SK-N-MC (cell line): ENCODE results near the gene KCNJ1.

Source experiments
- EZH2 ChIP-seq: fragments of 200-600 bp; sonication (generic); IDR thresholded peaks from one replicate; pipeline ENCODE4 v1.6.1; 2017; ENCODE audit warnings: antibody characterized with exemption
- POLR2AphosphoS5 ChIP-seq: IDR thresholded peaks from 2 replicates; pipeline ENCODE4 v1.6.1; 2012; ENCODE audit warnings: mild to moderate bottlenecking, low read depth, low read length, borderline replicate concordance

DNA sequence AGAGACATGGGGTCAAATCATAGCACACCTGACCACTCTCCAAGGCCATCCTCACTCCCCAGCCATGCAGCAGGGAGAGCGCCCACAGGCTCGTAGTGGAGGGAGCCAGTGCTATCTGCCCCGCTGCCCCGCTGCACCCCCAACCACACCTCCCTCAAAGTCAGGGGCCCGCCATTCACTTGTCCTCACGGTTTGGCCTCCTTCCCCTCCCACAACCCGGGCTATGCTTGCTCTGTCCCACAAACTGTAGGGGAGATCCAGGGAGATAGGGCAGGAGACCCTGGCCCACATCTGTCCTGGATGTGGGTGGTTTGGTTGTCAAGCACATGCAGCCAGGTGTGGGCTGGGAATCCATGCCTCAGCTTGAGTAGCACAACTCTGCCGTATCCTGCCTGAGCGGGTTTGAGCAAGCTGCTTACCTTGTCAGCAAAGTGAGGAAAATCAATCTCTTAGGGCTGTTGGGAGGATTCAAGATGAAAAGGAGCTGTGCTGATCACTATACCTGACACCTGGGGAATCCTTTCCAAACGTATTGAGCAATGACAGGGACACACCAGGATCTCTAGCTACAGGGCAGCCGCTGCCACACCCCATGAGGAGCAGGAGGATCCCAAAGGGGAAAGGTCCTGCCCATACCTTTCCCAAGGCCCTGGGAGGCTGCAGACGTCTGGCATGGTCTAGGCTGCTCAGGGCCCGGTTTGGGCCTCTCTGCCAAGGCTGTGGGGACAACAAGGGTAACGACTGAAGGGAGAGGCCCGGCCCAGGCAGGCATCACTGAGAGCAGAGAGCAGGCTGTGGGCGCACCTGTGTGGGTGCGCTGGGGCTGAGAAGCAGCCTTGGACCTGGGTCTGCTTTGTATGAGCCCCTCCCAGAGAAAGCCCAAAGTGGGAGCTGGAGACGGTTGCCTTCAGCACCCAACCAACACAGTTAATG, 47.4 kb upstream of the KCNJ1 start:
- TF ChIP-seq POLR2AphosphoS5 (no peak), EZH2 (no peak)
